Gastroesophageal sphincter (tissue), 4 donors: ENCODE results near the gene HSF4. TPM values are rescaled to one million over a fixed set of nuclear protein-coding genes. Genes with fewer than 3 reads are reported as not detected.
A peak's percentile ranks its signal among the peaks of the same experiment; 100 is the strongest.

Experiments used
- ATAC-seq: fragments of 150-250 bp; one replicate; pipeline ENCODE4 v1.9.1; 2016; ENCODE audit warnings: mild to moderate bottlenecking, moderate library complexity
- H3K27ac ChIP-seq, 4 donors: fragments of 200-600 bp; sonication (generic) in 3 of 4; 1 replicate in 3 of 4; 2 replicates in 1 of 4; pipeline ENCODE4 v1.5.1; 2016 to 2019
- H3K27me3 ChIP-seq: fragments of 200-600 bp; sonication (generic); one replicate; pipeline ENCODE4 v1.5.1; 2019
- H3K36me3 ChIP-seq, 2 donors: fragments of 200-600 bp; sonication (generic); one replicate each; pipeline ENCODE4 v1.5.1; 2019; ENCODE audit warnings: control low read depth in 1 of 2
- H3K4me1 ChIP-seq, 3 donors: fragments of 200-600 bp; sonication (generic); 1 replicate in 2 of 3; 2 replicates in 1 of 3; pipeline ENCODE4 v1.5.1; 2016 to 2019; ENCODE audit warnings: control low read depth in 2 of 3
- H3K4me3 ChIP-seq, 2 donors: fragments of 200-600 bp; sonication (generic); one replicate each; pipeline ENCODE4 v1.5.1; 2019; ENCODE audit warnings: mild to moderate bottlenecking in 1 of 2, moderate library complexity in 1 of 2
- H3K9me3 ChIP-seq, 3 donors: fragments of 200-600 bp; sonication (generic); one replicate each; pipeline ENCODE4 v1.5.1; 2017 to 2019; ENCODE audit warnings: control low read depth in 2 of 3
- EP300 ChIP-seq: sonication (generic); formaldehyde crosslinking; IDR thresholded peaks from one replicate; pipeline ENCODE4 v1.6.1; 2017; ENCODE audit warnings: antibody characterized with exemption, mild to moderate bottlenecking
- POLR2A ChIP-seq, 2 donors: fragments of 450-650 bp; IDR thresholded peaks; one replicate each; pipeline ENCODE4 v1.6.1; 2017; ENCODE audit warnings: antibody characterized with exemption in 2 of 2, mild to moderate bottlenecking in 2 of 2, moderate library complexity in 1 of 2
- POLR2AphosphoS5 ChIP-seq: sonication (generic); formaldehyde crosslinking; IDR thresholded peaks from one replicate; pipeline ENCODE4 v1.6.1; 2017; ENCODE audit warnings: antibody characterized with exemption
- WGBS, 2 donors: methylation state at CpG; one replicate each; pipeline ENCODE4 v1.1.5; 2018; ENCODE audit warnings: low coverage in 1 of 2; 5-methylcytosine and 5-hydroxymethylcytosine counted together
- total RNA-seq, 4 donors: library from RNA; depleted of rRNA; stranded (reverse); fragments of >200 nt; gene quantifications; one replicate each; pipeline ENCODE4 v1.1.0, GENCODE V29; 2016
- TF ChIP-seq, protein P1 (sequence below), 4 experiments: fragments of 200-600 bp in 2 of 4; fragments of 450-650 bp in 2 of 4; sonication (generic) in 1 of 4; IDR thresholded peaks; one replicate each; pipeline ENCODE4 v1.5.1; 2017 to 2019; ENCODE audit warnings: antibody characterized with exemption in 4 of 4, mild to moderate bottlenecking in 2 of 4, moderate library complexity in 2 of 4

HSF4 gene
- 100 to 1,000 TPM in 1 of 4 donors, 10 to 100 TPM in 2, 1 to 10 TPM in 1; 7.7 to 110 (median 59.4) TPM for total RNA-seq

DNA sequence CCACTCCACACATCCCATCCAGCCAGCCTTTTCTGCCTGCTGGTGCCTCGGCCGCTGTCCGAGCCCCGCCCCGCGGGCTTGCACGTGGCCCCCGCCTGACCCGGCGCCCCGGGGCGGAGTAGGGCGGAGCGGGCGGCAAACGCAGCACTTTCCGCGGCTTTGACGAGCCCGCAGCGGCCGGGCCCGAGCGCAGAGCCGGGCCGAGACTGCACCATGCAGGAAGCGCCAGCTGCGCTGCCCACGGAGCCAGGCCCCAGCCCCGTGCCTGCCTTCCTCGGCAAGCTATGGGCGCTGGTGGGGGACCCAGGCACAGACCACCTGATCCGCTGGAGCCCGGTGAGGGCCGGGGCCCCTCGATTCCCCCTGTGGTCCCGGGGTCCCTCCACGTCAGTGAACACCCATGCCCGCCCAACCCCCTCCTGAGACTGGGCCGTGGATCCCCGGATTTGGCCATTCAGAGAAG is at the start of gene HSF4:
HSF4 (plus strand) TSS at position 147 of the 463 bp plus-strand sequence; CDS start at position 214, 67 bp downstream.
- ATAC-seq = peak; percentile 52
- H3K27ac ChIP-seq = peak within 1 kb of the TSS; percentile 78 to 97 (median 90)
- H3K9me3 ChIP-seq = no peaks in the 10 kb centered on the region
- H3K4me3 ChIP-seq = peak within 1 kb of the TSS; percentile 21 to 58
- peaks cover 0 to 19% of the 10 kb centered on the region in 2 donors for H3K36me3 ChIP-seq
- TF ChIP-seq EP300 = no peak
- TF ChIP-seq POLR2AphosphoS5 = peak; percentile 29
- peak; percentile 72 to 74 for TF ChIP-seq POLR2A (IDR thresholded peaks at IDR 0.05)
- no CpG with 5 or more reads among the region's 41 CpGs for WGBS, 2 donors
- H3K27me3 ChIP-seq = peaks cover 38% of the 10 kb centered on the region
- H3K4me1 ChIP-seq = peaks cover 0 to 97% (median 49%) of the 10 kb centered on the region in 3 donors

DNA sequence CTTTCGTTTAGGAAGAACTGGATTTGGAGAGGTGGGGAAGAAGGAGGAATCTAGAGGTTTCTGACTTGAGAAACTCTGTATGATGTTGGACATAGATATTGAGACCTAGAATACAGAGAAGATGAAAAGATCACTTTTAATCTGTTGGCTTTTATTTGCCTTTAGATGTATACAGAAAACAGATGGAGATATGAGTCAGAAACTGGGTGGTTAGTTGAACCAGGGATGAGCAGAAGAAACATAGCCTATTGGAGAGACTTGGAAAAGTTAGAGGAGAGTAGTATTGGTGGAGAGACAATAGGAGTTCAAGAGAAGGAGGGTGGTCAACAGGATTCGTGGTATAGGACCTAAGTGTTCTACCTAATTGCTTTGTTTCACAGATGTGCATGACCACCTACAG is 49.8 kb upstream of the HSF4 start:
- 71% methylated on average over 1 to 2 of the region's 2 CpGs for WGBS, 2 donors
- no peaks in the 10 kb centered on the region for H3K27me3 ChIP-seq
- H3K9me3 ChIP-seq = no peaks in the 10 kb centered on the region
- peaks cover 0 to 28% (median 15%) of the 10 kb centered on the region in 3 donors for H3K4me1 ChIP-seq
- TF ChIP-seq EP300 = no peak
- no peak overlapping the region for H3K27ac ChIP-seq
- H3K36me3 ChIP-seq = peaks cover 0 to 20% of the 10 kb centered on the region in 2 donors
- no peak overlapping the region for H3K4me3 ChIP-seq
- ATAC-seq = no peak

DNA sequence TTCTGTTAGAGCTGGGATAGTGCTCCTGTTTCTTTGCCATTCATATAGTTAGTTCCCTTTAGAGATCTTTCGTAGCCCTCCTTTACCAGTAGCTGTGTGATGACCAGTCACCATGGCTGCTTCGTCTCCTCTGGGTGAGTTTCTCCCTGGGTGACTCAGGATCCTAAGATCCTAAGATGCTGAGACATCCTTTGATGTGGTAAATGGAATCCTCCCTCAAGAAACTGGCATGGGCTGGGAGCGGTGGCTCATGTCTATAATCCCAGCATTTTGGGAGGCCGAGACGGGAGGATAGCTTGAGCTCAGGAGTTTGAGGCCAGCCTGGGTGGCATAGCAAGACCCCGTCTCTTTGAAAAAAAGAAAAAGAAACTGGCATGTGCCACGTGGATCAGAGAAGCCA is 48.9 kb upstream of the HSF4 start:
- H3K4me3 ChIP-seq = no peak overlapping the region
- no peaks in the 10 kb centered on the region for H3K27me3 ChIP-seq
- no peaks in the 10 kb centered on the region for H3K9me3 ChIP-seq
- peaks cover 0 to 29% of the 10 kb centered on the region in 2 donors for H3K36me3 ChIP-seq
- peaks cover 0 to 24% (median 13%) of the 10 kb centered on the region in 3 donors for H3K4me1 ChIP-seq
- H3K27ac ChIP-seq = no peak overlapping the region
- ATAC-seq = no peak
- WGBS, 2 donors = 61 to 77% methylated on average over 3 to 7 of the region's 7 CpGs
- TF ChIP-seq, protein P1, sequence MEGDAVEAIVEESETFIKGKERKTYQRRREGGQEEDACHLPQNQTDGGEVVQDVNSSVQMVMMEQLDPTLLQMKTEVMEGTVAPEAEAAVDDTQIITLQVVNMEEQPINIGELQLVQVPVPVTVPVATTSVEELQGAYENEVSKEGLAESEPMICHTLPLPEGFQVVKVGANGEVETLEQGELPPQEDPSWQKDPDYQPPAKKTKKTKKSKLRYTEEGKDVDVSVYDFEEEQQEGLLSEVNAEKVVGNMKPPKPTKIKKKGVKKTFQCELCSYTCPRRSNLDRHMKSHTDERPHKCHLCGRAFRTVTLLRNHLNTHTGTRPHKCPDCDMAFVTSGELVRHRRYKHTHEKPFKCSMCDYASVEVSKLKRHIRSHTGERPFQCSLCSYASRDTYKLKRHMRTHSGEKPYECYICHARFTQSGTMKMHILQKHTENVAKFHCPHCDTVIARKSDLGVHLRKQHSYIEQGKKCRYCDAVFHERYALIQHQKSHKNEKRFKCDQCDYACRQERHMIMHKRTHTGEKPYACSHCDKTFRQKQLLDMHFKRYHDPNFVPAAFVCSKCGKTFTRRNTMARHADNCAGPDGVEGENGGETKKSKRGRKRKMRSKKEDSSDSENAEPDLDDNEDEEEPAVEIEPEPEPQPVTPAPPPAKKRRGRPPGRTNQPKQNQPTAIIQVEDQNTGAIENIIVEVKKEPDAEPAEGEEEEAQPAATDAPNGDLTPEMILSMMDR (IDR thresholded peaks at IDR 0.05) = no peak
- no peak for TF ChIP-seq POLR2AphosphoS5
- TF ChIP-seq POLR2A (IDR thresholded peaks at IDR 0.05) = no peak
- TF ChIP-seq EP300 = no peak

DNA sequence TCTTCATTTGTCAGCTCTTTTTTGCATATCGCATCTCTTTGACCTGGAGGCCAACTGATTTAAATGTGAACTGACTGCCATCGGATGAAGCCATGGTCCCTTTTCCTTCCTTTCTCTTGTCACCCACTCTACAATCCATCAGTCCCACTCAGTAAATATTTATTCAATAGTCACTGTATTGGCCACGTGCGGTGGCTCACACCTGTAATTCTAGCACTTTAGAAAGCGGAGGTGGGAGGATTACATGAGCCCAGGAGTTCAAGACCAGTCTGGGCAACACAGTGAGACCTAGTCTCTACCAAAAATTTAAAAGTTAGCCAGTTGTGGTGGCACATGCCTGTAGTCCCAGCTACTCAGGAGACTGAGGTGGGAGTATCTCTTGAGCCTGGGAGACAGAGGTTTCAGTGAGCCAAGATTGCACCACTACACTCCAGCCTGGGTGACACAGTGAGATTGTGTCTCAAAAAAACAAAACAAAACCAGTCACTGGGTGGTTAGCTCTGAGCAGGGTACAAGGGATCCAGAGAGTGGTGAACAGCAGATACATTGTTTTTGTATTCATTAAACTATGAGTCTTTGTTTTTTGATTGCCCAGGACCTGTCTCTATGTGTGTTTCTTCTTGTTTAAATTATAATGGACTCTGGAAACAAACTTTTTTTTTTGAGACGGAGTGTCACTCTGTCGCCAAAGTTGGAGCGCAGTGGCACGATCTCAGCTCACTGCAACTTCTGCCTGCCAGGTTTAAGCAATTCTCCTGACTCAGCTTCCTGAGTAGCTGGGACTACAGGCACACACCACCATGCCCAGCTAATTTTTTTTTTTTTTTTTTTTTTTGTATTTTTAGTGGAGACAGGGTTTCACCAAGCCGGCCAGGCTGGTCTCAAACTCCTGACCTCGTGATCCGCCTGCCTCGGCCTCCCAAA is 47.9 kb upstream of the HSF4 start:
- Histone ChIP-seq H3K27ac (no peak overlapping the region), H3K27me3 (no peaks in the 10 kb centered on the region), H3K9me3 (no peaks in the 10 kb centered on the region), H3K4me3 (no peak overlapping the region), H3K36me3 (peaks cover 0 to 39% of the 10 kb centered on the region in 2 donors), H3K4me1 (peaks cover 0 to 14% (median 3%) of the 10 kb centered on the region in 3 donors)
- WGBS, 2 donors = 62 to 80% methylated on average over 8 to 9 of the region's 13 CpGs
- ATAC-seq = no peak
- TF ChIP-seq POLR2A (IDR thresholded peaks at IDR 0.05) (no peak), POLR2AphosphoS5 (no peak), EP300 (no peak)
- TF ChIP-seq, protein P1 (IDR thresholded peaks at IDR 0.05) = no peak

GRCh38 chr16:67117716-67118115 is 46.8 kb upstream of the HSF4 start:
- no peak overlapping the region for H3K4me3 ChIP-seq
- 86 to 93% methylated on average over 4 to 8 of the region's 9 CpGs for WGBS, 2 donors

More at GRCh38 chr16:67117716-67118115, 46.8 kb upstream of the HSF4 start:
- Histone ChIP-seq H3K9me3 (no peaks in the 10 kb centered on the region), H3K27ac (no peak overlapping the region), H3K27me3 (no peaks in the 10 kb centered on the region), H3K4me1 (peaks cover 0 to 5% (median 0%) of the 10 kb centered on the region in 3 donors), H3K36me3 (peaks cover 0 to 47% of the 10 kb centered on the region in 2 donors)
- no peak for ATAC-seq
- TF ChIP-seq POLR2AphosphoS5 (no peak), POLR2A (IDR thresholded peaks at IDR 0.05) (no peak), EP300 (no peak)
- TF ChIP-seq, protein P1 (IDR thresholded peaks at IDR 0.05) = no peak
